Measurements from ENCODE around the gene PLEKHA8.
"Not testable (repeated sequence)": the region's sequence is repeated elsewhere in the genome, so short reads cannot be mapped to it uniquely, and the experiment has no call there.

Gene PLEKHA8

DNA sequence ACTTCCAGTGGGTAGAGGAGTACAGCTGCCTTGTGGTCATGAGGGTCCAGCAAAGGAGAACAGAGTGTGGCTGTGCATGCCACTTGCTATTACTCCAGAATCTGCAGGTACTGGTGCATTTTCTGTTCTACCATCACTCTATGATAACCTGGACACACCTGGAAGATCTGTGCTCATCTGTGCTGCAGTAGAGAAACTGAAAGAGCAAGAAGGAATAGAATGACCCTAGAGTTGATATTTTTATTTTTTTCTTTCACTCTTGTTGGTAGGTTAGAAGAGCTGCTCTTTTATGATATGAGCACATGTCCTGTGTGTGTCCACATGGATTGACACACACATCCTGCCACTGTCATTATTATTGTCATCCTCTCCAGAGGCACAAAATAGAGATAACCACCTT is 58.3 kb downstream of the PLEKHA8 start:
- Mint-ChIP-seq H3K4me1 (ENCODE audit: low read depth) (no peaks in the 10 kb centered on the region), H3K36me3 (ENCODE audit: low read depth) (no peaks in the 10 kb centered on the region), H3K27me3 (ENCODE audit: low read depth) (no peaks in the 10 kb centered on the region), H3K9me3 (no peaks in the 10 kb centered on the region), H3K27ac (no peak overlapping the region), H3K4me3 (no peak overlapping the region)
- DNase-seq (ENCODE audit: low spot score), result no peak

DNA sequence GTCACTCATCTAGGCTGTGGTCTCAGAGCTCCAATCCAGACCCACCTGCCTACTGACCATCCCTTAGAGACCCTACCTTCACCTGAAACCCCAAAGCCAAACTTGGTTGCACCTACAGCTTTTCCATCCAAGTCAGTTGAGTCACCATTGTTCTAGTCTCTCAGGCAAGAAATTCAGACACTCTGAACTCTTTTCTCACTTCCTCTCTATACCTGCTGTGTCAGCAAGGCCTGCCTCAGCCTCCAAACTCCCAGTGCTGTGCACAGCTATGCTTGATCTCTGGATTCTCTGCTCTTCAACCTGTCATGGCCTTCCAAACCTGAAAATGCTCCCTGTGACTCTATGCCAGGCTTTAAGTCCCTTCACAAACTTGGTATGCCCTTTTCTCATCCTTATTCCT is 59.2 kb downstream of the PLEKHA8 start:
- H3K9me3 Mint-ChIP-seq, result no peaks in the 10 kb centered on the region
- H3K4me1 Mint-ChIP-seq (ENCODE audit: low read depth), result no peaks in the 10 kb centered on the region
- H3K27ac Mint-ChIP-seq, result no peak overlapping the region
- H3K36me3 Mint-ChIP-seq (ENCODE audit: low read depth), result no peaks in the 10 kb centered on the region
- DNase-seq (ENCODE audit: low spot score), result no peak
- H3K27me3 Mint-ChIP-seq (ENCODE audit: low read depth), result no peaks in the 10 kb centered on the region
- no peak overlapping the region for H3K4me3 Mint-ChIP-seq

DNA sequence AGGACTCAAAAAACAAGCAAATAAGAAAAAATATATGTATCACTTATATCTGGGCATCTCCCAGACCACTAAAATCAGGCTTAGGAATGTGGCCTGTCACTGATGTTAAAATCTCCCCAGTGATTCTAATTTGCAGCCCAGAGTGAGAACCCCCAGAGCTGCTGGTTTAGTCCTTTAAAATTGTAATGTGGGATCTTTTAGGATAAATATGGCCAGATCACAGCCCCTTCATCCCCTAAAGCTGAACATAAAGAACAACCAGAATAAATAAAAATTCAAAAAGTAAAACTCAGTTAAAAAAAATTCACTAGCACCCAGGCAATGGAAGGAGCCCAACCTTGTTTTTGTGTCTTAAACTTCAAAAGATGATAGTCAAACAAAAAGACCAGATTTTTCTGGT is 60.1 kb downstream of the PLEKHA8 start:
- H3K27ac Mint-ChIP-seq, result no peak overlapping the region
- no peaks in the 10 kb centered on the region for H3K9me3 Mint-ChIP-seq

DNA sequence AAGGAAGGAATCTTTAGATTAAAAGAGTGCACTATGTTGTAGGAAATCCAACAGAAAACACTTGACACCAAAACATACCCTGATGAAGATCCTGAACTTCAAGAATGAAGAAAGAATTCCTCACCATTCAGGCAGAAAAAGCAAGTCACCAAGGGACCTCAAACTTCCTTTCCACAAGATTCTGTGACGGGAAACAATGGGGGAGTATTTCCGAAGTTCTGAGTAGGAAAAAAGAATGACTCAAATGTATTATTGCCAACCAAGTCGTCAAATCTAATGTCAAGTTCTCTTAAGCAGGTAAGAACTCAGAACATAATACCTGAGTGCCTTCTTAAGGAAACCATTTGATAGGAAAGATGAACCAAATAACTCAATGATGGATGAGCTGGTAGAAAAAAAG is 61.9 kb downstream of the PLEKHA8 start:
- H3K4me3 Mint-ChIP-seq, result no peak overlapping the region
- no peaks in the 10 kb centered on the region for H3K27me3 Mint-ChIP-seq (ENCODE audit: low read depth)
- DNase-seq (ENCODE audit: low spot score), result no peak
- H3K9me3 Mint-ChIP-seq, result no peaks in the 10 kb centered on the region
- no peaks in the 10 kb centered on the region for H3K36me3 Mint-ChIP-seq (ENCODE audit: low read depth)
- H3K4me1 Mint-ChIP-seq (ENCODE audit: low read depth), result no peaks in the 10 kb centered on the region
- H3K27ac Mint-ChIP-seq, result no peak overlapping the region

More for the DNA sequence above, 60.1 kb downstream of the PLEKHA8 start:
- H3K4me1 Mint-ChIP-seq (ENCODE audit: low read depth), result no peaks in the 10 kb centered on the region
- H3K27me3 Mint-ChIP-seq (ENCODE audit: low read depth), result no peaks in the 10 kb centered on the region
- DNase-seq (ENCODE audit: low spot score), result no peak
- no peaks in the 10 kb centered on the region for H3K36me3 Mint-ChIP-seq (ENCODE audit: low read depth)
- no peak overlapping the region for H3K4me3 Mint-ChIP-seq

DNA sequence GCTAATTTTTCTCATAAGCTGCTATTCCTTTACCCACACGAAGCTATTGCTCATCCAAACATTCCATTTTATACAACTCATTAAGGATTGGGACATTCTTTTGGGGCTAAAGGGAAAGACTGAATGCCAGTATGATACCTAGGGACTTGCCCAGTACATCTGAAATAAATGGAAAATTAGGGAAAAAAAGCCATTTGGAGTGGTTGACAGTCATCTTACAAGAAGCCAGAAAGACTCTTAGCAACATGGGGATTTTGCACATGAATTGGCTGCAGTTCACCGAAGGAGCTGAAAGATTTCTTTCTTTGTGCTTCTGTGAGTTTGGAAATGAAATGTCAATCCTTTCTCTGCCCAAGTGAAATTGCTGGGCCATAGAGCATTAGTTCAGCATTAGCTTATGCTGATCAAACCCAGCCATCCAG is 63.3 kb downstream of the PLEKHA8 start:
- H3K4me3 Mint-ChIP-seq, result no peak overlapping the region
- no peaks in the 10 kb centered on the region for H3K27me3 Mint-ChIP-seq (ENCODE audit: low read depth)
- DNase-seq (ENCODE audit: low spot score), result no peak
- H3K4me1 Mint-ChIP-seq (ENCODE audit: low read depth), result no peaks in the 10 kb centered on the region
- H3K27ac Mint-ChIP-seq, result no peak overlapping the region
- no peaks in the 10 kb centered on the region for H3K9me3 Mint-ChIP-seq
- no peaks in the 10 kb centered on the region for H3K36me3 Mint-ChIP-seq (ENCODE audit: low read depth)

DNA sequence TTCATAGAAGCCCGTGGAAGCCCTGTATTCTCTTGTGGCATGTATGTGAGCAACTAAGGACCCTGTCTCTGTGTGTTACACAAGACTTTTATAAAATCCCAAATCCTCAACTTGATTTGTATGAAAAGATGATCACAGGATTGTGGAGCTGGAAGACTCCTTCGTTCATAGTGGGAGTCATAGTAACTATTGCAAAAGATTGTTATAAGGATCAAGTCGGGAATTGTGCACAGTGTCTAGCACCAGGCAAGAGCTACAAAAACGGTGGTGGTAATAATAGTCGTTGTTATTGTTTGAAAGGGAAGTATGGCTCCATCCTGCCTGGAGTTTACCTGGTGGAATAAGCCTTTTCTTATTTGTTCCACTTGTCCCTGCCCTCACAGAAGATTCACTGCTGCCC is 63.8 kb downstream of the PLEKHA8 start:
- Mint-ChIP-seq H3K36me3 (ENCODE audit: low read depth) (no peaks in the 10 kb centered on the region), H3K4me3 (no peak overlapping the region), H3K4me1 (ENCODE audit: low read depth) (no peaks in the 10 kb centered on the region), H3K27ac (no peak overlapping the region), H3K9me3 (no peaks in the 10 kb centered on the region), H3K27me3 (ENCODE audit: low read depth) (no peaks in the 10 kb centered on the region)
- DNase-seq (ENCODE audit: low spot score), result no peak

DNA sequence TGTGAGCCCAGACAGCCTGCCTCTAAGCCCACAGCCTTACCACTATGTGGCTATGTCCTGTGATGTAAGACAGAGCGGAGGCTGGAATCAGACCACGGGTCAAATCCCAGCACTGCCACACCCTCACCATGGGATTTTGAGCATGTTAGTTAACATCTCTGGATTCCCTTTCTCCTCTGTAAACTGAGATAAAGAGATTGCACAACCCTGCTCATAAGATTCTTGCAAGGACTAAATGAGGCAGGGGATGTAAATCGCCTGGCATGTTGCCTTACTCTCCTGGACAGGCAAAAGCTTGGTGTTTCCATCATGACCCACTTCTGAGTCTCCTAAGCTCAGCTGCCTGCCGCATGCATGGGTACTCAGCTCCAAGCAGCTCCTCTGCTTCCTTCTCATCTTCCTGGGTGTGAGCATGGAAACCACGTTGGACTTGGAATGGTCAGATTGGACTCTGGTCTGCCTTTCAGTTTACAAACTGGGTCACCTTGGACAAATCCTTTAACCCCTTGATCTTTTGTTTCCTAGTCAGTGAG is 65.3 kb downstream of the PLEKHA8 start:
- Mint-ChIP-seq H3K4me1 (ENCODE audit: low read depth) (no peaks in the 10 kb centered on the region), H3K27ac (no peak overlapping the region), H3K27me3 (ENCODE audit: low read depth) (no peaks in the 10 kb centered on the region), H3K9me3 (no peaks in the 10 kb centered on the region), H3K4me3 (no peak overlapping the region), H3K36me3 (ENCODE audit: low read depth) (no peaks in the 10 kb centered on the region)
- no peak for DNase-seq (ENCODE audit: low spot score)

DNA sequence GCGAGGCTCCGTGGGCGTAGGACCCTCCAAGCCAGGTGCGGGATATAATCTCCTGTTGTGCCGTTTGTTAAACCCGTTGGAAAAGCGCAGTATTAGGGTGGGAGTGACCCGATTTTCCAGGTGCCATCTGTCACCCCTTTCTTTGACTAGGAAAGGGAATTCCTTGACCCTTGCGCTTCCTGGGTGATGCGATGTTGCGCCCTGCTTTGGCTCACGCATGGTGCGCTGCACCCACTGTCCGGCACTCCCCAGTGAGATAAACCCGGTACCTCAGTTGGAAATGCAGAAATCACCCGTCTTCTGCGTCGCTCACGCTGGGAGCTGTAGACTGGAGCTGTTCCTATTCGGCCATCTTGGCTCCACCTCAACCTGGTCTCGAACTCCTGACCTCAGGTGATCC is 70.4 kb downstream of the PLEKHA8 start:
- not testable (repeated sequence) for H3K27me3 Mint-ChIP-seq (ENCODE audit: low read depth); H3K9me3 Mint-ChIP-seq

DNA sequence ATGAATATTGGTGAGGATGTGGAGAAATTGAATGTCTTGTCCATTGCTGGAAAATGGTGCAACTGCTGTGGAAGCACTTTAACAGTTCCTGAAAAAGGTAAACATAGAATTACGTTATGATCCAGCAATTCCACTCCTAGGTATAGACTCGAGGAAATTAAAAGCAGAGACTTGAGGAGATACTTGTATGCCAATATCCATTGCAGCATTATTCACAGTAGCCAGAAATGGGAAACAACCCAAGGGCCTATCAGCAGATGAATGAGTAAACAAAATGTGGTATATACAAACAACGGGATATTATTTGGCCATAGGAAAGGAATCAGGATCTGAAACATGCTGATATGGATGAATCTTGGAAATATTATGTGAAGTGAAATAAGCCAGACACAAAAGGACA is 74.1 kb downstream of the PLEKHA8 start:
- Mint-ChIP-seq H3K4me3 (no peak overlapping the region), H3K4me1 (ENCODE audit: low read depth) (no peaks in the 10 kb centered on the region), H3K27ac (no peak overlapping the region), H3K27me3 (ENCODE audit: low read depth) (peaks cover 4% of the 10 kb centered on the region), H3K9me3 (peaks cover 4% of the 10 kb centered on the region), H3K36me3 (ENCODE audit: low read depth) (no peaks in the 10 kb centered on the region)
- DNase-seq (ENCODE audit: low spot score), result no peak

More for the DNA sequence above, 70.4 kb downstream of the PLEKHA8 start:
- DNase-seq (ENCODE audit: low spot score); H3K4me1 Mint-ChIP-seq (ENCODE audit: low read depth); H3K4me3 Mint-ChIP-seq; H3K27ac Mint-ChIP-seq; H3K36me3 Mint-ChIP-seq (ENCODE audit: low read depth): not testable (repeated sequence)

DNA sequence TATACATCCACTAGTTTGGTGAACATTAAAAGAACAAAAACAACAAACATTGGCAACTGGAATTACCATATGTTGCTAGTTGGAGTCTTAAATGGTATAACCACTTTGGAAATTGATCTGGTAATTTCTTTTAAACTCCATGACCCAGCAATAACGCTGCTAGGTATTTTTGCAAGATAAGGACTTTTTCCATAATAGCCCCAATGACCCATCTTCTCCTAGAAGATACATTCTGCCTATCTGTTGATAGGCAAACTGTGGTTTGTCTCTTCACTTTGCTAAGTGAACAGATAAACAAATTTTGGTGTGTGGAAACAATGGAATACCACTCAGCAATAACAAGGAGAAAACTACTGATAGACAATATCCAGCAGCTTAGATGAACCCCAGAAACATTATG is 75.9 kb downstream of the PLEKHA8 start:
- Mint-ChIP-seq H3K27ac (no peak overlapping the region), H3K9me3 (peaks cover 4% of the 10 kb centered on the region), H3K27me3 (ENCODE audit: low read depth) (peaks cover 4% of the 10 kb centered on the region), H3K4me3 (no peak overlapping the region), H3K36me3 (ENCODE audit: low read depth) (no peaks in the 10 kb centered on the region), H3K4me1 (ENCODE audit: low read depth) (no peaks in the 10 kb centered on the region)
- DNase-seq (ENCODE audit: low spot score), result no peak

DNA sequence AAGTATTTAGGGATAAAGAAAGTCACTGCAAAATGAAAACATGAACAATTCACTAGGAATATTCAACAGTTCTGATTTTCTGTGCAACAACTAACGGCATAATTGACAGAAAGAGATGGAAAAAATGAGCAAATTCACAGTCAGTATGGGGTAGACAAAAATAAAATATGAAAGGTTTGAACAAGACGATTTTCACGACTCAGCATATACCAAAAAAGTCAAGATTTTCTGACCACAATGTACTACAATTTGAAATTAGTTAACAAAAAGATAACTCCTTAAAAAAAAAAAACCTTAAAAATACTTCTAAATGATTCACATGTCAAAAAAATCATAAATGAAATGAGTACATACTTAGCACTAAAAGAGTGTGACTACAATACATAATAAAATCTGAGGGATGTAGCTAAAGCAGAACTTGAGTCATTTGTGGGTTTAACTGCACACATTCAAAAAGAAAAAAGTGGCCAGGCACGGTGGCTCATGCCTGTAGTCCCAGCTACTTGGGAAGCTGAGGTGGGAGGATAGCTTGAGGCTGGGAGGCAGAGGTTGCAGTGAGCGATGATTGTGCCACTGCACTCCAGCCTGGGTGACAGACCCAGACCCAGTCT is 84.0 kb downstream of the PLEKHA8 start:
- Mint-ChIP-seq H3K36me3 (ENCODE audit: low read depth) (peaks cover 4% of the 10 kb centered on the region), H3K9me3 (peaks cover 31% of the 10 kb centered on the region), H3K27me3 (ENCODE audit: low read depth) (no peaks in the 10 kb centered on the region), H3K4me1 (ENCODE audit: low read depth) (peaks cover 3% of the 10 kb centered on the region), H3K27ac (no peak overlapping the region), H3K4me3 (no peak overlapping the region)
- no peak for DNase-seq (ENCODE audit: low spot score)

DNA sequence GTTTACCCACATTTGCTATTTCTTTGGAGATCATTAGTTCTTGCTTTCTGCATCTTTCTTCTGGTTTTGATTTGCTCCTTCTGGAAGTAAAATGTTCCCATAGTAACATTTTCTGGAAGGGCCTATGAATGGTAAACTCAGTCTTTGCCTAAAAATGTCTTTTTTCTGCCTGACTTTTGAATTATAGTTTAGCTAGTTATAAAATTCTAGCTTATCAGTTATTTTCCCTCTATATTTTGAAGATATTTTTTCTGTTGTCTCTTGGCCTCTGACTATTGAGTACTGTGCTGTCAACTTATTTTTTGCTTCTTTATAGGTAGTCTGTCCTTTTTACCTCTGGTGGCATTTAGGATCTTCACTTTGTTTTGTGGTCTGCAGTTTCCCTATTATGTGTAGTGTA is 84.9 kb downstream of the PLEKHA8 start:
- H3K9me3 Mint-ChIP-seq, result peaks cover 31% of the 10 kb centered on the region
- H3K27me3 Mint-ChIP-seq (ENCODE audit: low read depth), result no peaks in the 10 kb centered on the region
- H3K36me3 Mint-ChIP-seq (ENCODE audit: low read depth), result peaks cover 4% of the 10 kb centered on the region
- H3K4me3 Mint-ChIP-seq, result no peak overlapping the region
- DNase-seq (ENCODE audit: low spot score), result no peak
- peaks cover 3% of the 10 kb centered on the region for H3K4me1 Mint-ChIP-seq (ENCODE audit: low read depth)
- no peak overlapping the region for H3K27ac Mint-ChIP-seq

DNA sequence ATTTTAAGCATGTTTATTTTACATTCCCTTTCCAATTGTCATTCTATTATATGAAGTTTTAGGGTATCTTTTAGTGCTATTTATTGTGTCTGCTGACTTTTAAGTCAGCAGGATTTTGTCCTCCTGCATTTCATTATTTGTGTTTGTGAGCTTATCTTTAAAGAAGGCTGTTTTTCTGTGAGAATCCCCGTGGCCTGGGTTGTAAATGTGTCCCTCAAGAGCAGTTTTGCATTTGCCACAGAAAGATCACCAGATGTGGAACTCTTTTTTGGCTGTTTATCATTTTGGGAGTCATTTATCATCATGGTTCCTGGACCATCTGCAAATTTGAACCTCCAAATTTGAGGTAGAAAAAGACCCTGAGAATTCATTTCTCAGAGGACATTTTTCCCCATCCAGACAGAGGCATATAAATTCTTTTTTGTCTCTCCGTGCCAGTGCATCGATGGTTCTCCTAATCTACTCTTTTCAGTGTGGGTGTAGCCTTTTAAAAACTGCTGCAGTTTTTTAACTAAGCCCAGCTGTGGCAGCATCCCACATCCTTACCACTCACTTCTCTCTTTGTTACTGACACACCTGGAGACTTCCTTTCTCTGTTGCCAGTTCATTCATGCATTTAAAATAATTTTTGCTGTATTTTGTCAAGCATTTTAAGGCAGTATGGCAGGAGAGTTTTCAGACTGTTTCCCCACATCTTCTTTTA is 86.5 kb downstream of the PLEKHA8 start:
- Mint-ChIP-seq H3K9me3 (peaks cover 28% of the 10 kb centered on the region), H3K4me1 (ENCODE audit: low read depth) (peaks cover 3% of the 10 kb centered on the region), H3K36me3 (ENCODE audit: low read depth) (peaks cover 4% of the 10 kb centered on the region), H3K27me3 (ENCODE audit: low read depth) (no peaks in the 10 kb centered on the region), H3K4me3 (no peak overlapping the region), H3K27ac (no peak overlapping the region)
- no peak for DNase-seq (ENCODE audit: low spot score)

DNA sequence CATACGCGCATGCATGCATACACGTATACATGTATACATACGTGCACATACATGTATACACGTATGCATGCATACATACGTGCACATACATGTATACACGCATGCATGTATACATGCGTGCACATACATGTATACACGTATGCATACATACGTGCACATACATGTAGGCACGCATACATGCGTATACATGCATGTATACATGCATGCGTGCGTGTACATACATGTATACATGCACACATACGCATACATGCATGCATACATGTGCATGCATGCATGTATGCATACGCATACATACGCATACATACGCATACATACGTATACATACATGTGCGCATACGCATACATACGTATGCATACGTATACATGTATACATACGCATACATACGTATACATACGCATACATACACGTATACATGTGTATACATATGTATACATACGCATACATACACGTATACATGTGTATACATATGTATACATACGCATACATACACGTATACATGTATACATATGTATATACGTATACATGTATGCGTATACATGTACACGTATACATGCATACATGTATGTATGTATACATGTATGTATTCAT is 87.6 kb downstream of the PLEKHA8 start:
- H3K36me3 Mint-ChIP-seq (ENCODE audit: low read depth), result peaks cover 4% of the 10 kb centered on the region

More for the DNA sequence above, 87.6 kb downstream of the PLEKHA8 start:
- no peak overlapping the region for H3K4me3 Mint-ChIP-seq
- H3K4me1 Mint-ChIP-seq (ENCODE audit: low read depth), result peaks cover 3% of the 10 kb centered on the region
- H3K27ac Mint-ChIP-seq, result no peak overlapping the region
- H3K27me3 Mint-ChIP-seq (ENCODE audit: low read depth), result no peaks in the 10 kb centered on the region
- DNase-seq (ENCODE audit: low spot score), result no peak
- H3K9me3 Mint-ChIP-seq, result peaks cover 28% of the 10 kb centered on the region

All from T-helper 2 cell treated with Interferon-gamma antibody and Interleukin-4, amounts not matched to agents 5 μg/mL and 100 μg/mL, for 36 hours (primary cell).